B cell (primary cell): ENCODE data around the gene DNAI2.

ENCODE experiments used
- EZH2 ChIP-seq: IDR thresholded peaks from 2 replicates; pipeline ENCODE4 v1.6.1; 2012; ENCODE audit warnings: borderline replicate concordance, low read depth, mild to moderate bottlenecking, moderate library complexity, low read length; ENCODE audit not compliant: insufficient read depth, poor library complexity, severe bottlenecking
- TF ChIP-seq, protein P1 (sequence below): fragments of 200-600 bp; IDR thresholded peaks from one replicate; pipeline ENCODE4 v1.8.0; 2022; ENCODE audit warnings: antibody characterized with exemption, mild to moderate bottlenecking

DNA sequence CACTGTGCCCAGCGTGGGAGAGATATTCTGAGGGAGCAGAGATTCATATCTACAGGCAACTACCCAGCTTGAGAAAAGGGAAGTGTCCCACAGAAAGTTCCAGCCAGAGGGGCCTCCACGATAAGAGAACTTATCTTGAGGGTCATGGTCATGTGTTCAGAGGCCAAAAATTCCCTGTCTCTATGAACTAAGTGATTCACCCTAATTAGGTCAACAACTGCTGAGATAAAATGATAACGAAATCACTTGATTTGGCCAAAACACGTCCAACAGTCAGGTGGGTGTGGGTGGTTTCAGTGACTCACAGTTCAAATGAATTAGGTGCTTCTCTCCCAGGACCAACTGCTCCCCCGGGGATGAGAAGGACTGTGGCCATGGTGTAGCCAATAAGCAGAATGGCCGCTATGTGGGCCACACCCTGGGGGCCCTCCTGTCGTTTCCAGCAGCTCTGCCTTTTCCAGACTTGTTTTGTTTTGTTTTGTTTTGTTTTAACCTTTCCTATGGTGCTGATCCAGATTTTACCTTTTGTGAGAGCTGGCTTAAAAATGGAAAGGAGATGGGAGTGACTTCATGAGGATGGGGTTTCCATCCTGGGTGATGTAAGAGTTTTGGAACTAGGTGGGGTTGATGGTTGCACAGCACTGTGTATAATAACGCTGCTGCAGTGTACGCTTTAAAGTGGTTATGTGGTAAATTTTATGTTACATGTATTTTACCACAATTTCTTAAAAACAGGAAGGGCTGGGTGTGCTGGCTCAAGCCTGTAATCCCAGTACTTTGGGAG, 8.7 kb downstream of the DNAI2 start:
- TF ChIP-seq EZH2: no peak
- TF ChIP-seq, protein P1, sequence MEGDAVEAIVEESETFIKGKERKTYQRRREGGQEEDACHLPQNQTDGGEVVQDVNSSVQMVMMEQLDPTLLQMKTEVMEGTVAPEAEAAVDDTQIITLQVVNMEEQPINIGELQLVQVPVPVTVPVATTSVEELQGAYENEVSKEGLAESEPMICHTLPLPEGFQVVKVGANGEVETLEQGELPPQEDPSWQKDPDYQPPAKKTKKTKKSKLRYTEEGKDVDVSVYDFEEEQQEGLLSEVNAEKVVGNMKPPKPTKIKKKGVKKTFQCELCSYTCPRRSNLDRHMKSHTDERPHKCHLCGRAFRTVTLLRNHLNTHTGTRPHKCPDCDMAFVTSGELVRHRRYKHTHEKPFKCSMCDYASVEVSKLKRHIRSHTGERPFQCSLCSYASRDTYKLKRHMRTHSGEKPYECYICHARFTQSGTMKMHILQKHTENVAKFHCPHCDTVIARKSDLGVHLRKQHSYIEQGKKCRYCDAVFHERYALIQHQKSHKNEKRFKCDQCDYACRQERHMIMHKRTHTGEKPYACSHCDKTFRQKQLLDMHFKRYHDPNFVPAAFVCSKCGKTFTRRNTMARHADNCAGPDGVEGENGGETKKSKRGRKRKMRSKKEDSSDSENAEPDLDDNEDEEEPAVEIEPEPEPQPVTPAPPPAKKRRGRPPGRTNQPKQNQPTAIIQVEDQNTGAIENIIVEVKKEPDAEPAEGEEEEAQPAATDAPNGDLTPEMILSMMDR: no peak
